ENCODE measurements around the gene ABLIM2.
"Not testable (repeated sequence)": the region's sequence is repeated elsewhere in the genome, so short reads cannot be mapped to it uniquely, and the experiment has no call there.

Gene ABLIM2

DNA sequence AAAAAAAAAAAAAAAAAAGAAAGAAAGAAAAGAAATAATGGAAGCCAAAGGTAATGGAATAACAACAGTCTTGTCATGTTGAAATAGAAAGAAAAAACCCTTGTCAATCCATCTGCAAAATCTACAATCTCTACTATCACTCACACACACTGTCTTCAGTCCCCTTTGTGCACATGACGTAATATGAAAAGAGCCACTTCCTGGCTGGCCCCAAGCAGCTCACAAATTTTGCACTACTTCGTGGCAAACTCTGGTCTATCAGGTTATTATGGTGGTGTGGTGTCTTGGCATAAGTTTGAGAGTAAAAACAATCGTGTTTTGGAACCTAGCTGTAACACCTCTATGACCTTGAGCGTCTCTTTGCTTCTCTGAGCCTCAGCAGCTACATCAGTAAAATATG, 210.7 kb downstream of the ABLIM2 start:
- no peak overlapping the region for H3K4me3 ChIP-seq (ENCODE audit: low read length)
- DNase-seq (ENCODE audit: low read depth): no peak
- TF ChIP-seq, protein P1, sequence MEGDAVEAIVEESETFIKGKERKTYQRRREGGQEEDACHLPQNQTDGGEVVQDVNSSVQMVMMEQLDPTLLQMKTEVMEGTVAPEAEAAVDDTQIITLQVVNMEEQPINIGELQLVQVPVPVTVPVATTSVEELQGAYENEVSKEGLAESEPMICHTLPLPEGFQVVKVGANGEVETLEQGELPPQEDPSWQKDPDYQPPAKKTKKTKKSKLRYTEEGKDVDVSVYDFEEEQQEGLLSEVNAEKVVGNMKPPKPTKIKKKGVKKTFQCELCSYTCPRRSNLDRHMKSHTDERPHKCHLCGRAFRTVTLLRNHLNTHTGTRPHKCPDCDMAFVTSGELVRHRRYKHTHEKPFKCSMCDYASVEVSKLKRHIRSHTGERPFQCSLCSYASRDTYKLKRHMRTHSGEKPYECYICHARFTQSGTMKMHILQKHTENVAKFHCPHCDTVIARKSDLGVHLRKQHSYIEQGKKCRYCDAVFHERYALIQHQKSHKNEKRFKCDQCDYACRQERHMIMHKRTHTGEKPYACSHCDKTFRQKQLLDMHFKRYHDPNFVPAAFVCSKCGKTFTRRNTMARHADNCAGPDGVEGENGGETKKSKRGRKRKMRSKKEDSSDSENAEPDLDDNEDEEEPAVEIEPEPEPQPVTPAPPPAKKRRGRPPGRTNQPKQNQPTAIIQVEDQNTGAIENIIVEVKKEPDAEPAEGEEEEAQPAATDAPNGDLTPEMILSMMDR (conservative IDR thresholded peaks at IDR 0.05; ENCODE audit: low read depth, low read length): no peak

DNA sequence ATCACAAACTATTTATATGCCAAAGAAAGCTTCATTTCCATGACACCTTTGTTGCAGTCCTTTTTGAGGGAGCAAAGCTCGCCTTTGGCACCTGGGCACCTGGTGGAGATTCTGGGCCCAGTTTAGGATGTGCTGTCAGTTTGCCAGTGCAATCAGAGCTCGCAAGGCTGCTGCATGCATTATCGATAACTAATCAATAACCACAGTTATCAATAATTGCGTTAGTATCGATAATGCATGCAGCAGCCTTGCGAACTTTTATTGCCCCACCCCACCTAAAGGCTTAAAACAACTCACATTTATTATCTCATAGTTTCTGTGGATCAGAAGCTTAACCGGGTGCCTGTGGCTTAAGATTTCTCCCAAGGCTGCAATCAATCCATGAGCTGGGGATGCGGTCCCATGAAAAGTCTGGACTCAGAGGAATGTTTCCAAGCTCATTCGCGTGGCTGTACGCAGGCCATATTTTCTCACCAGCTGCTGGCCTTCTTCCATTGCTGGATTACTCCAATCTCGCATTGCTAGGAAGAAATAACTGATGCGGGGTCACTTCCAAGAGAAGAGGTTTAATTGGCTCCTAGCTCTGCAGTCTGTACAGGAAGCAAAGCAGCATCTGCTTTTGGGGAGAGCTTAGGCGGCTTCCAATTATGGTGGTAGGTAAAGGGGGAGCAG, 212.8 kb downstream of the ABLIM2 start:
- peak; percentile 91 for DNase-seq (ENCODE audit: low read depth)
- H3K4me3 ChIP-seq (ENCODE audit: low read length): no peak overlapping the region
- TF ChIP-seq, protein P1 (conservative IDR thresholded peaks at IDR 0.05; ENCODE audit: low read depth, low read length): no peak

DNA sequence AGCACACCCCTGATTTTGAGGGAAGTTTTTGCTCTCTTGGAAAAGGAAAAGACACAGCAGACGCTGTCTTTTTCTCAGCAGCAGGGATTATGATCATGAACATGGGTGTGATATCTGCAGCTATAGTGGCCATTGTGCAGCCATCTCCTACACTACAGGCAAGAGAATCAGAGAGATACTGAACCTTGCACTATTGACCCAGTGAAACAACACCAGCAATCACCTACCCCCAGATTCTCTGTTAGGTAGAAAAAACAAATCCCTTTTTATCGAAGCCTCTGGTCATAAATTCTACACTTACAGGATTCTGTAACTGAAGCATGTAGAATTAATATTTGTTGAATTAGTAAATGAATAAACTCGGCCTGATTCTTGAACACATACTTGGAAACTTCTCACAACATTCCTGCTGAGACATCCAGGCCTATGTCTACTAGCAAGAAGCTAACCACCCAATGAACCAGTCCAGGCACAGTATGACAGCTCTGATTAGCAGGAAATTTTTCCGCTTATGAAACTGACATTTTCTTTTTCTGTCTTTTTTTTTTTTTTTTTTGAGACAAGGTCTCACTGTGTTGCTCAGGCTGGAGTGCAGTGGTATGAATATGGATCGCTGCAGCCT, 213.9 kb downstream of the ABLIM2 start:
- no peak for DNase-seq (ENCODE audit: low read depth)

DNA sequence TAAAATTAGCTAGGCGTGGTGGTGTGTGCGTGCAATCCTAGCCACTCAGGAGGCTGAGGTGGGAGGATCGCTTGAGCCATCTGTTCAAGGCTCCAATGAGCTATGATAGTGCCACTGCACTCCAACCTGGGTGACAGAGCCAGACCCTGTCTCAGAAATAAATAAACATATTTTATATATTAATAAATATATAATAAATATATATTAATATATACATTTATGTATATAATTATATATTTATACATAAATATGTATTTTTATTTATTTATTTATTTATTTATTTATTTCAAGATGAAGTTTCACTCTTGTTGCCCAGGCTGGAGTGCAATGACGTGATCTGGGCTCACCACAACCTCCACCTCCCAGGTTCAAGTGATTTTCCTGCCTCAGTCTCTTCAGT, 214.9 kb downstream of the ABLIM2 start:
- DNase-seq (ENCODE audit: low read depth); H3K4me3 ChIP-seq (ENCODE audit: low read length): not testable (repeated sequence)

More for the DNA sequence above, 213.9 kb downstream of the ABLIM2 start:
- no peak overlapping the region for H3K4me3 ChIP-seq (ENCODE audit: low read length)
- TF ChIP-seq, protein P1 (conservative IDR thresholded peaks at IDR 0.05; ENCODE audit: low read depth, low read length): no peak

DNA sequence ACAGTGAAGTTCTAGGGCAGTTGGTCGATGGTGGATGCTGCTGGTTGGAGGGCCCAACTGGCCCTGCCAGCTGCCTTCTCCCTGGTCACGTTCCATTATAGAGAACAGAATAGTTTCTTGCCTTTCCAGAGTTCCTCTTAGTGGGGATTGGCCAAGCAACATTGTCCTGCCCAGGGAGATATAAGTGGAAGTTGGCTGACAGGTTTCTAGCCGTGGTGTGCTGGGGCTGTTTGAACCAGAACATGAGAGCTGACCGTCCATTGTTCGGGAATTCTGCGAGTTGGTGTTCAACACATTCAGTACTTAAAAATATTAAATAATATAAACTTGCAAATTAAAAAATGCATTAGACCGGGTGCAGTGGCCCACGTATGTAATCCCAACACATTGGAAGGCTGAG, 215.4 kb downstream of the ABLIM2 start:
- H3K4me3 ChIP-seq (ENCODE audit: low read length): no peak overlapping the region

DNA sequence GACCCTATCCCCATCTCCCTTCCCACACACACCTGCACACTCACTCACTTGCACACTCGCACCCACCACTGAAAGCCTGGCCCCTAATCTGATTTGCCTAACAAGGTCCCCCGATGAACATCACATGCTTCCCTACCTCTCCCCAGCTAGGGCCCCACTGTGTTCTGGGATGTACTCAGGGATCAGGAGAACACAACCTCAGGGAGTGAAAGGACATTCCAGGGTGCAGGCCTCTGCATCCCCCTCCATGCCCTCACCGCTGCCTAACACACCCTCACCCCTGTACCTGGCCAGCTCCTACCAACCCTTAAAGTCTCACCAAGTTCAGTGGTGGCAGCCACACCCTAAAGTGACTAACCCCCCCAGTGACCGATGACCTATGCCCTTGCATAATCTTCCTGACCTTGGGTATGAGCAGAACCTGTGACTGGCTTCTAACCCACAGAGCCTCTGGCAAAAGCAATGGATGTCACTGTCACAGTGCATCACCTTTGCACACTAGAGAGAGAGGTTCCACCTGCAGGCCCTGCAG, 216.6 kb downstream of the ABLIM2 start:
- TF ChIP-seq, protein P1 (conservative IDR thresholded peaks at IDR 0.05; ENCODE audit: low read depth, low read length): no peak
- no peak overlapping the region for H3K4me3 ChIP-seq (ENCODE audit: low read length)
- DNase-seq (ENCODE audit: low read depth): no peak

More for the DNA sequence above, 215.4 kb downstream of the ABLIM2 start:
- DNase-seq (ENCODE audit: low read depth): no peak
- TF ChIP-seq, protein P1 (conservative IDR thresholded peaks at IDR 0.05; ENCODE audit: low read depth, low read length): no peak

DNA sequence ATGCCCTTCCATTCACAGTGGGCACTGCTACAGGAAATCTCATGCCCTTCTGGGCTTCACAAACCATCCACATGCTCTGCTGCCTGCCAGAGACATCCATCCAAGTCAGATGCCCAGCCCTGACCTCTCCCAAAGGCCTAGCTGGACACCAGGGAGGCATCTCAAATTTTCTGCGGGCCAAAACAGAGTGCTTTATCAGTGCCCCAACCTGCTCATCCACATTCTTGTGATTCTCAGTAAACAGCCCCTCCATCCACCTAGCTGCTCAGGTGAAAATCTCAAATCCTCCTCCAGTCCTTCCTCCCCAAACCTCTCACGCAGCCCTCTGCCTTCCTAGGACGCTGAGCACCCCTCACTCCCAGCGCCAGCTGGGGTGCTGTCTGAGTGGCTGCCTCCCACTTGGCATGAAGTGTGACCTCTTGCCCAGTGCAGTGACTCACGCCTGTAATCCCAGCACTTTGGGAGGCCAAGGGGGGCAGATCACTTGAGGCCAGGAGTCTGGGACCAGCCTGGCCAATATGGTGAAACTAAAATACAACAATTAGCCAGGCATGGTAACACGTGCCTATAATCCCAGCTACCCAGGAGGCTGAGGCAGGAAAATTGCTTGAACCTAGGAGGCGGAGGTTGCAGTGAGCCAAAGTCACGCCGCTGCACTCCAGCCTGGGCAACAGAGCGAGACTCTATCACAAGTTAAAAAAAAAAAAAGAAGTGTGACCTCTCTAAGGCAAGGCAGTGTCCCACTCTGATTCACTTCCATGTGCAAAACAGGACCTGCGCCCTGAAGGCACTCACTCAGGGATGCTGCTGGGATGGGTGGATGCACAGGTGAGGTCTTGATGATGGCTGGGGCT, 217.3 kb downstream of the ABLIM2 start:
- TF ChIP-seq, protein P1 (conservative IDR thresholded peaks at IDR 0.05; ENCODE audit: low read depth, low read length): no peak
- DNase-seq (ENCODE audit: low read depth): no peak
- H3K4me3 ChIP-seq (ENCODE audit: low read length): no peak overlapping the region

Measured in retinal pigment epithelial cell (primary cell).